Measurements from ENCODE around the gene CABP7.
"Not testable (repeated sequence)": the region's sequence is repeated elsewhere in the genome, so short reads cannot be mapped to it uniquely, and the experiment has no call there.

CABP7 gene

GRCh38 chr22:29748248-29748893 is 28.6 kb downstream of the CABP7 start:
- DNase-seq (ENCODE audit: low read depth in 2 of 2): no peak

GRCh38 chr22:29750029-29750428 is 30.2 kb downstream of the CABP7 start:
- DNase-seq (ENCODE audit: low read depth in 2 of 2): no peak

- no peak for DNase-seq (ENCODE audit: low read depth in 2 of 2)
Observed at GRCh38 chr22:29750559-29751538, 31.0 kb downstream of the CABP7 start.

- no peak for DNase-seq (ENCODE audit: low read depth in 2 of 2)
Observed at GRCh38 chr22:29751669-29752068, 31.9 kb downstream of the CABP7 start.

- DNase-seq (ENCODE audit: low read depth in 2 of 2): no peak
Observed at GRCh38 chr22:29753808-29754657, 34.2 kb downstream of the CABP7 start.

GRCh38 chr22:29754658-29755395 is 35.0 kb downstream of the CABP7 start:
- not testable (repeated sequence) for DNase-seq (ENCODE audit: low read depth in 2 of 2)

DNA sequence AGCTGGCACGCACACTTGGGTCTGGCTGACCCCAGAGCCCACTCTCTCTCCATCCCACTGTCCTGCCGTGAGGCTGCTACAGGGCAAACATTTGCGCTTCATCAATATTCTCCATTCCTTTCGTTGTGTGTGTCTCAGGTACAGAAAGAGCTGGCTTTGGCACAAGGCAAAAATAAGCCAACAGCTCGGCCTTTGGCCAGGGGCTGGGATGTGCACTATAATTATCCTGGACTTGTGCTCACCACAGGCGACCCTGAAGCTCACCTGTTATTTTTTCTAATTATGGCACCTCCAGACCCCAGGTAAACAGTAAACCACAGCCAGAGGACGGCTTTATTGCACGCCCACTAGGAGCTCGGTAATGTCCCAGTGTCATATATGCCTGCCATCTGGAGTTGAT is 36.1 kb downstream of the CABP7 start:
- DNase-seq (ENCODE audit: low read depth in 2 of 2): no peak

DNA sequence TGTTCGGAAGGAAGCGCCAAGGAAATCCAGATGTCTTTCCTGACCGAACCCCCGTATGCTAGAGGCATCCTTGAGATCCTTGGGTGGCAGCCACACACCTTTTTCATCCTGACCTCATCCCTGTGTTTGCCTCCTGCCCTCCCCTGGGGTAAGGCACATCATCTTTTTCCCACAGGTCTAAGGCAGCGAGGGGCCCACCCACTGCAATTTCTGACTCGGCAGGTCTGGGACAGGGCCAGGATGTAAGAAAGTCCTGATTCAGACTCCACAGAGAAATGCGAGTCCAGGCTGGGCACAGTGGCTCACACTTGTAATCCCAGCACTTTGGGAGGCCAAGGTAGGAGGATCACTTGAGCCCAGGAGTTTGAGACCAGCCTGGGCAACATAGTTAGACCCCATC is 36.5 kb downstream of the CABP7 start:
- DNase-seq (ENCODE audit: low read depth in 2 of 2): no peak

- no peak for DNase-seq (ENCODE audit: low read depth in 2 of 2)
Observed at GRCh38 chr22:29757096-29757495, 37.3 kb downstream of the CABP7 start.

- DNase-seq (ENCODE audit: low read depth in 2 of 2): no peak
Observed at GRCh38 chr22:29758068-29758622, 38.3 kb downstream of the CABP7 start.

- no peak for DNase-seq (ENCODE audit: low read depth in 2 of 2)
Observed at GRCh38 chr22:29758959-29759358, 39.2 kb downstream of the CABP7 start.

GRCh38 chr22:29762263-29762662 is 42.5 kb downstream of the CABP7 start:
- no peak for DNase-seq (ENCODE audit: low read depth in 2 of 2)

DNA sequence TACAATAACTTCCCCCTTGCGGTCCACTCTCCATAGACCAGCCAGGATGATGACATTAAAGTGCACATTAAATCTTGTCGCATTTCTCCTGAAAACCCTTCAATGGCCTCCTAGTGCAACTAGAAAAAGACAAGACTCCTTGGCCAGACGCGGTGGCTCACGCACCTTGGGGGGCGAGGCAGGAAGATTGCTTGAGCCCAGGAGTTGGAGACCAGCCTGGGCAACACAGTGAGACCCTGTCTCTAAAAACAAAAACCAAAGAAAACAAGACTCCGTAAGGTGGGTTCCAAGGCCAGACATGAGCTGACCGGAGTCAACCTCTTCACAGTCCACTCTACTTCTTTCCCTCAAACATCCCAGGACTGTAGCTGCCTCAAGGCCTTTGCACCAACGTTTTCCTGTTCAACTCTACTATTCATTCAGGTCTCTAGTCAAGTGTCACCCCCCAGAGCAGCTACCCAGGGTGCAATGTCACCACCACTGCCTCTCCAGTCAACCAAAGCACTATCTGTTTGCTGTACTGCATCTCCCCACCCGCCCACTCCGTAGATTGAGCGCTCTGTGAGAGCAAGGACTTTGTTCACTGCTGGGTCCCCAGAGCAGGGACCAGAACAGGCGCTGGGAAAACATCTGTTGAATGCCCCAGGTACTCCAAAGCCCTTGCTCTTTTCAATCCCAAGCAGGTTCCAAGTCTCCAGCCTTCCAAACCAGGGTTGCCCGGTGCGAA is 46.3 kb downstream of the CABP7 start:
- no peak for DNase-seq (ENCODE audit: low read depth in 2 of 2)

GRCh38 chr22:29766632-29767170 is 46.9 kb downstream of the CABP7 start, which contains the start of gene ZMAT5:
Gene ZMAT5, minus strand, starts transcription at chr22:29767007. Its CDS starts 18,463 bp downstream, at chr22:29748544.
- peak; percentile 76 to 79 for DNase-seq (ENCODE audit: low read depth in 2 of 2)

- peak; percentile 74 to 81 for DNase-seq (ENCODE audit: low read depth in 2 of 2)
Observed at GRCh38 chr22:29767171-29768051, 47.6 kb downstream of the CABP7 start, which contains the start of gene UQCR10. Gene UQCR10, plus strand, starts transcription at chr22:29767369. Its CDS starts 30 bp downstream, at chr22:29767399.

- no peak for DNase-seq (ENCODE audit: low read depth in 2 of 2)
Observed at GRCh38 chr22:29768052-29768693, 48.4 kb downstream of the CABP7 start.

GRCh38 chr22:29769723-29770321 is 50.0 kb downstream of the CABP7 start:
- no peak for DNase-seq (ENCODE audit: low read depth in 2 of 2)

GRCh38 chr22:29772170-29772641 is 52.4 kb downstream of the CABP7 start:
- DNase-seq (ENCODE audit: low read depth in 2 of 2): no peak

Data from stimulated activated CD8-positive, alpha-beta memory T cell treated with anti-CD3 and anti-CD28 coated beads, Interleukin-7, amount 100 ng/mL, for 1 hour (primary cell).